Natural killer cell (primary cell): Measurements from ENCODE around the gene GCNT1. TPM values are rescaled to one million over a fixed set of nuclear protein-coding genes. Genes with fewer than 3 reads are reported as not detected.

Experiments used
- ATAC-seq, 3 donors: fragments of 150-1000 bp in 2 of 3; fragments of 200-7000 bp in 1 of 3; cut with Tn5 transposase; 1 replicate in 1 of 3; 2 replicates in 2 of 3; pipeline ENCODE4 v1.10.0; 2021; ENCODE audit warnings: mild to moderate bottlenecking in 2 of 3, moderate library complexity in 2 of 3
- DNase-seq, 2 donors: peaks; one replicate each; pipeline versions ENCODE4 v3.0.0 to v3.0.0-alpha.2; 2013 to 2021; ENCODE audit warnings: mixed read lengths in 1 of 2
- H3K27ac ChIP-seq: one replicate; pipeline ENCODE4 v1.5.1; 2013; ENCODE audit warnings: mild to moderate bottlenecking, low read length
- H3K27me3 ChIP-seq: one replicate; pipeline ENCODE4 v1.6.1; 2013; ENCODE audit warnings: low read length; ENCODE audit not compliant: control insufficient read depth, insufficient read depth
- H3K36me3 ChIP-seq: one replicate; pipeline ENCODE4 v1.6.1; 2013; ENCODE audit warnings: low read length; ENCODE audit not compliant: control insufficient read depth, insufficient read depth
- H3K4me1 ChIP-seq: one replicate; pipeline ENCODE4 v1.6.1; 2013; ENCODE audit warnings: low read length; ENCODE audit not compliant: control insufficient read depth, insufficient read depth
- H3K4me3 ChIP-seq: one replicate; pipeline ENCODE4 v1.5.1; 2013; ENCODE audit warnings: low read length
- H3K9me3 ChIP-seq: one replicate; pipeline ENCODE4 v1.6.1; 2013; ENCODE audit warnings: low read length; ENCODE audit not compliant: control insufficient read depth, insufficient read depth
- H3K27ac Mint-ChIP-seq, 2 donors: one replicate each; pipeline ENCODE4 v1.8.0; 2022; ENCODE audit warnings: mild to moderate bottlenecking in 2 of 2, mixed read lengths in 2 of 2, moderate library complexity in 1 of 2
- H3K27me3 Mint-ChIP-seq, 2 donors: one replicate each; pipeline ENCODE4 v1.8.0; 2022; ENCODE audit warnings: low read depth in 2 of 2, mixed read lengths in 2 of 2
- H3K36me3 Mint-ChIP-seq: one replicate; pipeline ENCODE4 v1.8.0; 2022; ENCODE audit warnings: mixed read lengths
- H3K4me1 Mint-ChIP-seq, 2 donors: one replicate each; pipeline ENCODE4 v1.8.0; 2022; ENCODE audit warnings: mixed read lengths in 2 of 2
- H3K4me3 Mint-ChIP-seq: one replicate; pipeline ENCODE4 v1.8.0; 2022; ENCODE audit warnings: mild to moderate bottlenecking, moderate library complexity, mixed read lengths
- H3K9me3 Mint-ChIP-seq, 2 donors: one replicate each; pipeline ENCODE4 v1.8.0; 2022; ENCODE audit warnings: mixed read lengths in 2 of 2
- CTCF ChIP-seq: fragments of 200-600 bp; IDR thresholded peaks from one replicate; pipeline ENCODE4 v1.8.0; 2022; ENCODE audit warnings: antibody characterized with exemption
- WGBS: methylation state at CpG from one replicate; pipeline ENCODE4 v1.1.7; 2013; ENCODE audit warnings: missing lambda C conversion rate; ENCODE audit not compliant: insufficient coverage; 5-methylcytosine and 5-hydroxymethylcytosine counted together
- intact Hi-C: fragments of 100-400 bp; cut with micrococcal nuclease; formaldehyde crosslinking; loops from one replicate; pipeline ENCODE4 v1.14.2; 2022
- total RNA-seq, 4 donors: library from RNA; stranded (reverse); fragments of 120-200 nt in 1 of 4; gene quantifications; one replicate each; pipeline versions ENCODE4 v1.2.3 to v1.2.4, GENCODE V29; 2013 to 2022

GCNT1 gene
- total RNA-seq, 3 donors from 2014 or later (not counting 1 experiment from before 2014, with no cell fraction given) = 8.6 to 23.7 (median 18.5) TPM

GRCh38 chr9:76456202-76456926 lies 2.6 kb upstream of the GCNT1 start:
- H3K4me3 Mint-ChIP-seq = no peak overlapping the region
- H3K4me1 Mint-ChIP-seq = peaks cover 24 to 25% of the 10 kb centered on the region in 2 donors
- no peak overlapping the region for H3K4me3 ChIP-seq
- WGBS = 65% methylated on average over 4 of the region's 4 CpGs
- DNase-seq = peak in 1 of 2 donors; percentile 63
- H3K36me3 ChIP-seq = no peaks in the 10 kb centered on the region
- no peaks in the 10 kb centered on the region for H3K9me3 ChIP-seq
- H3K36me3 Mint-ChIP-seq = no peaks in the 10 kb centered on the region
- no peaks in the 10 kb centered on the region for H3K27me3 ChIP-seq
- no peak overlapping the region for H3K27ac ChIP-seq
- TF ChIP-seq CTCF = no peak
- intact Hi-C loops = loop anchor here (5.0 kb wide), 2 partner anchors 64 to 121 kb away; partner anchors contain the start of gene RFK
- H3K27ac Mint-ChIP-seq = peak overlapping the region in 1 of 2 donors; percentile 41
- no peaks in the 10 kb centered on the region for H3K27me3 Mint-ChIP-seq
- ATAC-seq = peak in 1 of 3 donors; percentile 19
- no peaks in the 10 kb centered on the region for H3K9me3 Mint-ChIP-seq
- H3K4me1 ChIP-seq = peaks cover 25% of the 10 kb centered on the region

- peak overlapping the region; percentile 45 to 83 for H3K27ac Mint-ChIP-seq
- no peaks in the 10 kb centered on the region for H3K9me3 ChIP-seq
- peak in 1 of 2 donors; percentile 33 for DNase-seq
- H3K4me3 ChIP-seq = peak overlapping the region; percentile 88
- peaks cover 30 to 33% of the 10 kb centered on the region in 2 donors for H3K4me1 Mint-ChIP-seq
- H3K27me3 Mint-ChIP-seq = no peaks in the 10 kb centered on the region
- H3K4me3 Mint-ChIP-seq = peak overlapping the region; percentile 91
- peak overlapping the region; percentile 39 for H3K27ac ChIP-seq
- no peaks in the 10 kb centered on the region for H3K36me3 ChIP-seq
- WGBS = 6% methylated on average over 32 of the region's 32 CpGs
- peak in 1 of 3 donors; percentile 5 for ATAC-seq
- no peaks in the 10 kb centered on the region for H3K27me3 ChIP-seq
- H3K4me1 ChIP-seq = peaks cover 29% of the 10 kb centered on the region
- intact Hi-C loops = loop anchor here (5.0 kb wide), 2 partner anchors 68 to 117 kb away; partner anchors contain the start of gene RFK
- H3K9me3 Mint-ChIP-seq = no peaks in the 10 kb centered on the region
- H3K36me3 Mint-ChIP-seq = no peaks in the 10 kb centered on the region
- no peak for TF ChIP-seq CTCF
These were observed 983 bp downstream of the GCNT1 start for GRCh38 chr9:76459694-76460635.

GRCh38 chr9:76462126-76462525 lies 3.1 kb downstream of the GCNT1 start:
- H3K4me1 ChIP-seq = peaks cover 35% of the 10 kb centered on the region
- peaks cover 39 to 44% of the 10 kb centered on the region in 2 donors for H3K4me1 Mint-ChIP-seq

More at GRCh38 chr9:76462126-76462525, 3.1 kb downstream of the GCNT1 start:
- ATAC-seq = no peak
- H3K27ac Mint-ChIP-seq = no peak overlapping the region
- no peak overlapping the region for H3K27ac ChIP-seq
- H3K27me3 Mint-ChIP-seq = no peaks in the 10 kb centered on the region
- no peaks in the 10 kb centered on the region for H3K9me3 Mint-ChIP-seq
- no peak for TF ChIP-seq CTCF
- DNase-seq = no peak
- H3K36me3 Mint-ChIP-seq = no peaks in the 10 kb centered on the region
- H3K4me3 ChIP-seq = no peak overlapping the region
- intact Hi-C loops = no loop called here
- WGBS = 67% methylated on average over 1 of the region's 1 CpG
- no peaks in the 10 kb centered on the region for H3K27me3 ChIP-seq
- no peaks in the 10 kb centered on the region for H3K36me3 ChIP-seq
- H3K4me3 Mint-ChIP-seq = no peak overlapping the region
- no peaks in the 10 kb centered on the region for H3K9me3 ChIP-seq
